GM19193 (cell line): Measurements from ENCODE around the gene ITGA11.

Source experiments
- POLR2A ChIP-seq: IDR thresholded peaks from 4 replicates; pipeline ENCODE4 v1.6.1; 2011; ENCODE audit not compliant: insufficient read depth, insufficient read length; ENCODE audit errors: extremely low read depth

ITGA11 gene

GRCh38 chr15:68335251-68335650, 96.7 kb downstream of the ITGA11 start:
- no peak for TF ChIP-seq POLR2A

GRCh38 chr15:68334661-68335124, 97.3 kb downstream of the ITGA11 start:
- TF ChIP-seq POLR2A: no peak

DNA sequence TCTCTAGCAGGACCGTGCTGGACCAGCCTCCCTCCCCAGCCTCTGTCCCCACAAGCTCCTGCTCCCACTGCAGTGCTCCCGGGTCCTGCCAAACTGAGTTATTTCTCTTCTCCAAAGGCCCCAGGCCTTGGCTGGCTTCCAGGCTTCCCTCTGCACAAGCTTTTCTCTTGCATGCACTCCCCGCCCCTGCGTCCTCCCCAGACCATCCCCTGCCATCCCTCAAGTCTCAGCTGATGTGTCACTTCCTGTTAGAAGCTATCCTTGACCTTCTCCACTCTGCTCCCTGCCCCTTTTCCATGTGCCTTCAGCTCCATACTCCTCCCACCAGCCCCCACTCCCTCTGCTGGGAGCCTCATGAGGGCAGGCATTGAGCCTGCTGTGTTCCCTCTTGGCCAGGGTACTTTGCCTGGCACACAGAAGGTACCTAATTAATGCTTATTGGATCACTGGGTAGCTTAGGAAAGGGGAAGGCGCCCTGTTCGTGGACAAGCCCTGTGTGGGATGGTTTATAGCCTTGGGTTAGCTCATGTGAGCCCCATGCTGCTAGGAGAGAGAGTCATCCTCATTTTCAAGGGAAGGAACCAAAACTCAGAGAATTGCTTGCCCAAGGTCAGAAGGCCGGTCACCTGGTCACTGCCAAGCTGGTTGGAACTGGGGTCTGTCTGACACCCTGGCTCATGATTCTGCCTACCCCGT, 98.0 kb downstream of the ITGA11 start:
- no peak for TF ChIP-seq POLR2A

- TF ChIP-seq POLR2A: no peak
These were observed 99.7 kb downstream of the ITGA11 start for GRCh38 chr15:68332266-68332665.

DNA sequence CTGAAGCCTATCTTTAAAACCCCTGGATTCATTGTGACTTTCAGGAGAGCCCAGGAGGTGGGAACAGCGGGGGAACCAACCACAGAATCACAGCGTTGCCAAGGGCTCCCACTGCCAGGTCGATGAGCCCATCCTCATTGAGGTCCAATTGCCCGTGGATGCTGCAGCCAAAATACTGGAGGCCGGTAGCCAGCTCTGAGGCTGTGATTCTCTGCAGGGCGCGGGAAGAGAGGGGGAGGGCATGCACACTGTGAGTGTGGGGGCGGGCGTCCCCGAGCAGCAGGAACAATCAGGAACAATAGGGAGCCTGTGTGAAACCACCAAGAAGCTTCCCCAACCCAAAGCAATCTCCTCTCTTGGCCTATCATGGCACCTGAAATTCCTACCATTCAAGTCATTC, 101.1 kb downstream of the ITGA11 start:
- TF ChIP-seq POLR2A: no peak

DNA sequence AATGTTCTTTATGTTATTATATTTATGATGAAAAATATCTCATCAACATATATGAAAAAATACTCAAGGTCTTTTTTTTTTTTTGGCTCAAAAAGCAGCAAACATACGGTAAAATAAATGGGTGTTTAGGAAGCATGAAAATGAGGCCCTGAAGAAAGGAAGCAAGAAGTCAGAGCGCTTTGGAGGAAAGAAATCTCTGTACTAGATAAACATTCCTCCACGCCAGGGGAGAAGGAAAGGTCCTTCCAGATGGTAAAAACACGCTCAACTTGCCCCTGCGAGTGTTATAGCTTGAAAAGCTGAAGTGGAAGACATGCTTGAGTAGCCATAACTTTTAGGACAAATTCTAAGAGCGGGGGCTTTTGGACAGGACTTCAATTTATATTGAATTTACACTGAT, 101.5 kb downstream of the ITGA11 start:
- TF ChIP-seq POLR2A: no peak

DNA sequence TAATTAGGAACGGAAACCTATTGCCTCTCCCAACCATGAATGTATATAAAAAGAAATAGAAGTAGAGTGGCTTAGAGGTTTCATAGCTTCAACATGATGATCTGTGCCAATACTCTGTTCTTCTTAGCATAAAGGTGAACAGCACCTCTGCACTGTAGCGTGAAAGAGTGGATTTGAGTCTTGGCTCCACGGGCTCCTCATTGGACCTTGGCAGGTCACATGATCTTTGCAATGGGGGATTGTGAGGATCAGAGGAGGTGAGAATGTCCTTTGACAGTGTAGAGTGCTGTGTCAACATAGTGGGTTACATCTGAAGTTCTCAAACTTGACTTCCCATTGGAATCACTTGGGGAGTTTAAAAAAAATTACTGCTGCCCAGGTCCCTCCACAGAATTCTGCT, 103.0 kb downstream of the ITGA11 start:
- no peak for TF ChIP-seq POLR2A

DNA sequence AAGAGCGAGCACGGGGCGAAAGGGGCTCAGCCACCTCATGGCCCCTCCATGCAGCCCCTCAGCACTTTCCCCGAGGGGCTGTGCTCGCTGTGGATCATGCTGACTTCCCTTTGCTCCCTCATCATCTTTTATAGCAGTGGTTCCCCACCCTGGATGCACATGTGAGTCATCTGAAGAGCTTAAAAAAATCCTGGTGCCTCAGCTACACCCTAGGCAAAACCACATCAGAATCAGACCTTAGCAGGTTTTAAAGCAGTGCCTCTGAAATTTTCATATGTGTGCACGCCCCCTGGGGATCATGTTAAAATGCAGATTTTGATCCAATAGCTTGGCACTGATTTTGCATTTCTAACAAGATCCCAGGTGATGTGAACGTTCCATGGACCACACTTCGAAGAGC, 103.5 kb downstream of the ITGA11 start:
- no peak for TF ChIP-seq POLR2A

- no peak for TF ChIP-seq POLR2A
These were observed 105.1 kb downstream of the ITGA11 start for GRCh38 chr15:68326711-68327354.

DNA sequence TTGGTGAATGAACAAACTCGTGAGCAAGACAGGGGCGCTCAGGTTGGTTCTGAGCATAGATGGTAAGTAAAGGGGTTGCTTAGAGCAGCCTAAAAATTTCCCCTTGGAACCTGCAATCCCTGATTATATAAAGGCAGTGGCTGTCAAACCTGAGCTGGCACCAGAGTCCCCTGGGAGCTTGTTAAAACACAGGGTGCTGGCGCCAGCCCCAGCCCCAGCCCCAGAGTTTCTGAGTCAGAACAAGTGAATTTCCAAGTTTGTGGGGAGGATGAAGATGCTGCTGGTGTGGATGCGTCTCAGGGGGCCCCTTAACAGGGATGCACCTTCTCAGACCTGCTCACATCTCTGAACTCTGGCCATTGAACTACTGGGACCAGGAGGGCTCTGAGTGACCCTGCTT, 106.2 kb downstream of the ITGA11 start:
- TF ChIP-seq POLR2A: no peak

GRCh38 chr15:68322796-68323195, 109.2 kb downstream of the ITGA11 start:
- no peak for TF ChIP-seq POLR2A

DNA sequence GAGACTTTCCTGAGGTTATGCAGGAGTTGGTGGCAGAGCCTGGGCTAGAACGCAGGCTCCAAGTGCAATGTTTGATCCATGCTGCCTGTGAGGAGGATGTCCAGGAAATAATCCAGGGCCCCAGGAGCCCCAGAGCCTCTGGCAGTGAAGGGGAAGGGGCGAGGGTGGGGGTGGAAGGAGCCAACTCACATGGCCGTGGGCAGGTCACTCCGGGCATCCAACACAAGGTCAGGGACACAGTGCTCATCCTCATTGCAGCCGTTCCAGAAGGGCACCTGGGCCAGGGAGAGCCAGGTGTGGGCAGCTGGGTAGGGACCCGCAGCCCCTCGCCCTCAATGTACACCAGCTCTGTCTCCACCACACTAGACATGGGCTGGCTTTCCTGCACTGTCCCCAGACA, 110.7 kb downstream of the ITGA11 start:
- no peak for TF ChIP-seq POLR2A

GRCh38 chr15:68319997-68320396, 112.0 kb downstream of the ITGA11 start:
- no peak for TF ChIP-seq POLR2A

DNA sequence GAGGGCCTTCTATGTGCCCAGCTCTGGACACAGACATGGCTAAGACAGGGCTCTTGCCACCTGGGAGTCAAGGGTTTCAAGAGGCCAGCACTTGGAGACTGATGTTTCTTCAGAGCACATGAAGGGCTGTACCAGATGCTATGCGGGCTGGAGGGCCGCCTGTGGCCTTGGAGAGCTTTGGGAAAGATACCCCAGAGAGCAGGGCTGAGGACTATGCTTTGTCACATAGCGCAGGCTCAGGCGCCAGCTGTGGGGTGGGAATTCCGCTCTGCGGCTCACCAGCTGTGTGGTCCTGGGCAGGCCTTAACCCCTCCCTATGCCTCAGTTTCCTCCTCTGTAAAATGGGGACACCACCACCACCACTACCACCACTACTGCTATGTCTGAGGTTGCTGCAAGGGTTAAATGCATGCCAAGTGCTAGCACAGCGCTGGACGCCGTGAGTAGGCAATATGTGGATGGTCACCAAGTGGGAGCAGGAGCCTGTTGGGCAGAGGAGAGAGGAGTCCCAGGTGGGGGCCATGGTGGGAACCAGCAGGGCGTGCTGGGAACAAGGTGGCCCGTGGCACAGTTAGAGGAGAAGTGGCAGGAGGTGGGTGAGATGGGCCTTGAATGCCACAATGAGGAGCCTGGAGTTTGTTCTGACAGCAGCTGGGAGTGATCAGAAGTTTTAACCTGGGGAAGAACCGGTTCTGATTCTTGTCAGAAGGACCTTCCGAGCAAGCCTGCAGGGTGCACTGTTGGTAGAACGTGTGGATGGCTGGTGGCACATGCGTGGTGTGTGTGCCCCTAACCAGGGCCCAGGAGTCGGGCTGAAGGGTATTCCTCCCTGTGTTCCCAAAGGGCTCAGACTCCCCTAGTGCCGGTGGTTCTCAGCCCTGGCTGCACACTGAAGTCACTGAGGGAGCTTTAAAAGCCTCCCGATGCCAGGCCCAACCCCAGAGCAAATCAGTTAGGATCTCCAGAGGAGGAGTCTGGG, 112.7 kb downstream of the ITGA11 start:
- no peak for TF ChIP-seq POLR2A

DNA sequence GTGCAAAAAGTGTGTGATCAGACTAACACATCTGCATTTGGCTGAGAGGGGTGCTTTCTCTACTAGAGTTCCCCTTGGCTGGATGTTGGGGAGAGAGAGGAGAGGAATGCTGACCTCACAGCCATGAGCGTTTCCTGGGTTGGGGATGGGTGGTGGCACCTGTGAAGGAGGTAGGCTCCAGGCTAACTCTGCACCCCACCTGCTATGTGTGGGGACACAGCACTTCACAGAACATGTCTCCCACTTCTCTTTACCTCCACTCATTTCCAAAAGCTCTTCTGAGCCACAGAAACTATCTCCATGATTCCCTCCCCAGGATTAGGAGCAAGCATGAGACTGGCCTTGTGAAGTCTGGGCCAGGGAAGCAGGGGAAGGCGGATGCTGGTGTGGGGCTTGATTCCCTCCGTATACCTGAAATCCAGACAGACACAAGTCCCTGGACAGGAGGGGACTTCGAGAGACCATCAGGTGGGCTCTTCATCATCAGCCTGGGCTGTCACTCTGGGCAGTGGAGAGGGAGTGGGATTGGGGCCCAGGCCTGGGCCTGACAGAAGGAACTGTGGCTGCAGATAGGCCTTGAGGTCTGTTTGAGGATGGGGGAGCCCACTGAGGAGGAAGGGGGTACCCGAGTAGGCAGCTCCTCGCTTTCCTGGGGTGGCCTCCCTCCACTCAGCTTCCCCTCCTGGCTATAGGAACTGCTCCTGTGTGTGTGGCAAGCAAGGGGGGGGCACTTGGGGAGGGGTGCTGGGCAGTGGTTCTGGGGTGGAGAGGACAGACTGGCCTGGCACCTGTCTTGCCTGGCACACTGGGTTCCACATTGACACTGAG, 113.7 kb downstream of the ITGA11 start:
- no peak for TF ChIP-seq POLR2A

DNA sequence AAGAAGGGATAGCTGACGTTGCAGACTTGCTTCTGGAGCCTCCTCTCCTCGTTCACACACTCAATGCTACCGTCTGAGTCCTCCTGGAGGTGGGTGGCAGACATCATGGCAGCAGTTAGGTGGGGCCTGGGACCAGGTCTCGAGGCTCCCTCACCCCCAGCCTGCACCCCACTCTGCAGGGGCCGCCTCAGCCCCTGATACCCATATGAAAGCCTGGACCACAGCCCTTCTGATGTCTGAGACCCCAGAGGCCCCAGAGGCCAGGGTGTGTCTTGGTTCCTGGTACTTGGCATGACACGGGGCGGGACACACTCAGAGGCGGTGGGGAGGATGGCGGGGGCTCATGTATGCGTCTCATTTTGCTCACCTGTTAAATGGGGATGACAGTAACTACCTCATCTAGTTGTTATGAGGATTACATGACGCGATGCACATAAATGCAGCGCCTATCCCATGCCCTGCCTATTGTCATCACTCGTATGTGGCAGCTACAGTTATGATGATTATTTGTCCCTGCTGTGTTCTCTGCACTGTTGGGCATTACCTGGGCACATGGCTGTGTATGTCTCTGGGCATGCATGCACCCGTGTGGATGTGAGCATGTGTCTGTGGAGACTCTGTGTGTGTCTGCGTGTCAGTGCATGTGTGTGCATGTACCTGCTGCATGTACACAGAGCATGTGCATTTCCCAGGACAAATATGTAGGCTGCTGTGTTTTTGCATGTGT, 114.5 kb downstream of the ITGA11 start:
- TF ChIP-seq POLR2A: no peak
